Measurements from ENCODE around the gene KCNN3. TPM values are rescaled to one million over a fixed set of nuclear protein-coding genes. Genes with fewer than 3 reads are reported as not detected.

Gene KCNN3
- total RNA-seq, 1 experiment from 2014 or later: 0.26 TPM

DNA sequence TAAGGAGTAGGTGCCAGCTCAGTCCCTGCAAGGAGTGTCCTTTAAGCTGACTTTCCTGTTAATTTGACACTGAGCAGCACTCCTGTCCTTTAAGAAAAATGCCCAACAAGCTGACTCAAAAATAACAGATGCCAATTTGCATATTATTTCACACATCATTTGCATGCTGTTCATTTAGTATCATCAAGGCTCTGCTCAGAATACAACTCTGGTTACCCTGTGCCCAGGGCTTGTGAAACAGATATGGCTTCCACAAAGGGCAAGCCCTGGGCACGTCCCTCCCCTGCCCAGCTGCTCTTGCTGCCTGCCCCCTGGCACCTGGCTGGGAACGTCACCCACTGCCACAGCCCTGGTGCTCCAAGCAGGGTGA, 10.3 kb downstream of the KCNN3 start:
- no peaks in the 10 kb centered on the region for H3K27me3 ChIP-seq (ENCODE audit: low read length)
- H3K9me2 ChIP-seq (replicated peaks; ENCODE audit: low read length): no peaks in the 10 kb centered on the region
- CTCF ChIA-PET: no interaction called here
- no peak overlapping the region for H3K27ac ChIP-seq (ENCODE audit: low read length)
- H3K4me3 ChIP-seq (ENCODE audit: low read length): no peak overlapping the region
- intact Hi-C loops (cut with micrococcal nuclease): no loop called here
- TF ChIP-seq, protein P1, sequence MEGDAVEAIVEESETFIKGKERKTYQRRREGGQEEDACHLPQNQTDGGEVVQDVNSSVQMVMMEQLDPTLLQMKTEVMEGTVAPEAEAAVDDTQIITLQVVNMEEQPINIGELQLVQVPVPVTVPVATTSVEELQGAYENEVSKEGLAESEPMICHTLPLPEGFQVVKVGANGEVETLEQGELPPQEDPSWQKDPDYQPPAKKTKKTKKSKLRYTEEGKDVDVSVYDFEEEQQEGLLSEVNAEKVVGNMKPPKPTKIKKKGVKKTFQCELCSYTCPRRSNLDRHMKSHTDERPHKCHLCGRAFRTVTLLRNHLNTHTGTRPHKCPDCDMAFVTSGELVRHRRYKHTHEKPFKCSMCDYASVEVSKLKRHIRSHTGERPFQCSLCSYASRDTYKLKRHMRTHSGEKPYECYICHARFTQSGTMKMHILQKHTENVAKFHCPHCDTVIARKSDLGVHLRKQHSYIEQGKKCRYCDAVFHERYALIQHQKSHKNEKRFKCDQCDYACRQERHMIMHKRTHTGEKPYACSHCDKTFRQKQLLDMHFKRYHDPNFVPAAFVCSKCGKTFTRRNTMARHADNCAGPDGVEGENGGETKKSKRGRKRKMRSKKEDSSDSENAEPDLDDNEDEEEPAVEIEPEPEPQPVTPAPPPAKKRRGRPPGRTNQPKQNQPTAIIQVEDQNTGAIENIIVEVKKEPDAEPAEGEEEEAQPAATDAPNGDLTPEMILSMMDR (conservative IDR thresholded peaks at IDR 0.05; ENCODE audit: low read depth, low read length): no peak
- no peak for TF ChIP-seq EZH2phosphoT487 (IDR thresholded peaks at IDR 0.05; ENCODE audit: borderline replicate concordance, low read length)
- TF ChIP-seq EZH2 (IDR thresholded peaks at IDR 0.05; ENCODE audit: low read length, unreplicated experiment): no peak
- H3K36me3 ChIP-seq (ENCODE audit: low read depth, low read length): no peaks in the 10 kb centered on the region
- no peak overlapping the region for H2AFZ ChIP-seq (ENCODE audit: low read length)
- H3F3A ChIP-seq (ENCODE audit: low read length, unreplicated experiment): no peaks in the 10 kb centered on the region
- POLR2A ChIA-PET (ENCODE audit: unreplicated experiment): no interaction called here
- 0 out of 2 replicates have a peak, but pooled peaks cover 8% of the 10 kb centered on the region for H3K4me1 ChIP-seq (ENCODE audit: insufficient read depth, low read length)
- no peak for DNase-seq
- H4K20me1 ChIP-seq (ENCODE audit: low read length): no peaks in the 10 kb centered on the region
- no TSS peak for BruUV-seq (replicated peaks)
- H3K4me2 ChIP-seq (ENCODE audit: low read length): no peak overlapping the region
- no peaks in the 10 kb centered on the region for H3K9me3 ChIP-seq (ENCODE audit: low read length)
- no peak for ATAC-seq
- H3K9ac ChIP-seq (ENCODE audit: low read length): no peak overlapping the region
- H3K79me2 ChIP-seq (ENCODE audit: low read length): no peaks in the 10 kb centered on the region

DNA sequence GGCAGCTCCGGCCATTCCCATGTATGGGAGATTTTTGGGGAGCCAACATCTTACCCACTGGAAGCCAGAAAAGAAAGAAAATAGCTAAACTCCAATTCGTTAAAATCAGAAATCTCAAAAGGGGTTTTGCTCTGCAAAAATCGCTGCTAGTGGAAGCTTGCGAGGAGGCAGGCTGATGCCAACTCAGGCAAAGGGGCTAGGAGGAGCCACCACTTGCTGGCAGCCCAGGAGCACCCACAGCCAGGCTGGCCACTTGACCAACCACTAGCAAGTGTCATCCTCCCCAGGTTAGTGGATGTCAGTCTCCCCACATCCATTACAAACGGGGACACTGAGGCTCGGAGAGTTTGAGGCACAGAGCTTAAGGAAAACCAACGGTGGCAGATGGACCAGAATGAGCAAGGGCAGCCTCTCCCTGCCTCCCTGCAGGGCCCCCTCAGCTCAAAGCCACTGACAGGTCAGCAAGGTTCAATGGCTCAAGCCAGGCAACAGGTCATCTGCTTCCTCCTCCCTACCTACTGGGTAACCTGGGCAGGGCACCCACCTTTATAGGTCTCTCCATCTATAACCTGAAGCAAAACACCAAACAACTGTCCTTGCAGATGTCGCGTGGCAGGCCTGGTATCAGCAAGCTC, 10.8 kb downstream of the KCNN3 start:
- Histone ChIP-seq H2AFZ (ENCODE audit: low read length) (no peak overlapping the region), H3K9ac (ENCODE audit: low read length) (no peak overlapping the region)

More for the DNA sequence above, 10.8 kb downstream of the KCNN3 start:
- intact Hi-C loops (cut with micrococcal nuclease): no loop called here
- Histone ChIP-seq H3K9me3 (ENCODE audit: low read length) (no peaks in the 10 kb centered on the region), H3K36me3 (ENCODE audit: low read depth, low read length) (no peaks in the 10 kb centered on the region), H3K4me1 (ENCODE audit: insufficient read depth, low read length) (0 out of 2 replicates have a peak, but pooled peaks cover 8% of the 10 kb centered on the region), H3K27ac (ENCODE audit: low read length) (no peak overlapping the region), H3F3A (ENCODE audit: low read length, unreplicated experiment) (no peaks in the 10 kb centered on the region), H3K79me2 (ENCODE audit: low read length) (no peaks in the 10 kb centered on the region), H3K27me3 (ENCODE audit: low read length) (no peaks in the 10 kb centered on the region), H4K20me1 (ENCODE audit: low read length) (no peaks in the 10 kb centered on the region), H3K4me3 (ENCODE audit: low read length) (no peak overlapping the region), H3K4me2 (ENCODE audit: low read length) (no peak overlapping the region), H3K9me2 (replicated peaks; ENCODE audit: low read length) (no peaks in the 10 kb centered on the region)
- CTCF ChIA-PET: no interaction called here
- no peak for DNase-seq
- ATAC-seq: no peak
- POLR2A ChIA-PET (ENCODE audit: unreplicated experiment): no interaction called here
- TF ChIP-seq EZH2phosphoT487 (IDR thresholded peaks at IDR 0.05; ENCODE audit: borderline replicate concordance, low read length): no peak
- TF ChIP-seq, protein P1 (conservative IDR thresholded peaks at IDR 0.05; ENCODE audit: low read depth, low read length): no peak
- no peak for TF ChIP-seq EZH2 (IDR thresholded peaks at IDR 0.05; ENCODE audit: low read length, unreplicated experiment)
- BruUV-seq (replicated peaks): no TSS peak
